Iris pigment epithelial cell (primary cell): Measurements from ENCODE around the gene DICER1.
"Not testable (repeated sequence)": the region's sequence is repeated elsewhere in the genome, so short reads cannot be mapped to it uniquely, and the experiment has no call there.

Source experiments
- DNase-seq: peaks from one replicate; pipeline ENCODE4 v3.0.0-alpha.2; 2011; ENCODE audit warnings: low read depth

DICER1 gene

GRCh38 chr14:95185767-95186392, 28.6 kb upstream of the DICER1 start:
- peak; percentile 32 for DNase-seq

GRCh38 chr14:95185033-95185766, 27.9 kb upstream of the DICER1 start:
- peak; percentile 83 for DNase-seq

GRCh38 chr14:95184413-95184790, 27.1 kb upstream of the DICER1 start:
- peak; percentile 57 for DNase-seq

- DNase-seq: no peak
These were observed 26.4 kb upstream of the DICER1 start for GRCh38 chr14:95183532-95184412.

- DNase-seq: no peak
These were observed 25.8 kb upstream of the DICER1 start for GRCh38 chr14:95183082-95183481.

GRCh38 chr14:95182379-95182778, 25.1 kb upstream of the DICER1 start:
- DNase-seq: no peak

GRCh38 chr14:95180966-95181741, 23.8 kb upstream of the DICER1 start:
- no peak for DNase-seq

GRCh38 chr14:95175670-95176069, 18.3 kb upstream of the DICER1 start:
- not testable (repeated sequence) for DNase-seq

GRCh38 chr14:95174184-95174792, 17.0 kb upstream of the DICER1 start:
- DNase-seq: peak; percentile 53

GRCh38 chr14:95173518-95173917, 16.2 kb upstream of the DICER1 start:
- DNase-seq: no peak

GRCh38 chr14:95167177-95167576, 9.8 kb upstream of the DICER1 start:
- DNase-seq: no peak

- no peak for DNase-seq
These were observed 8.2 kb upstream of the DICER1 start for GRCh38 chr14:95165517-95165916.

- DNase-seq: no peak
These were observed 7.2 kb upstream of the DICER1 start for GRCh38 chr14:95164506-95164905.

- no peak for DNase-seq
These were observed 6.3 kb upstream of the DICER1 start for GRCh38 chr14:95163666-95164065.

GRCh38 chr14:95163132-95163531, 5.8 kb upstream of the DICER1 start:
- no peak for DNase-seq

- DNase-seq: no peak
These were observed 5.3 kb upstream of the DICER1 start for GRCh38 chr14:95162641-95163040.

GRCh38 chr14:95157048-95157326, 342 bp downstream of the DICER1 start:
- DNase-seq: peak; percentile 39

GRCh38 chr14:95156161-95157047, 925 bp downstream of the DICER1 start:
- peak; percentile 33 for DNase-seq

- no peak for DNase-seq
These were observed 2.3 kb downstream of the DICER1 start for GRCh38 chr14:95155045-95155444.

- no peak for DNase-seq
These were observed 3.5 kb downstream of the DICER1 start for GRCh38 chr14:95153866-95154265.

- peak; percentile 32 for DNase-seq
These were observed 5.8 kb downstream of the DICER1 start for GRCh38 chr14:95151561-95151960.
